ENCODE measurements around the gene ANKK1.

GRCh38 chr11:113373981-113374560 lies 13.5 kb upstream of the ANKK1 start:
- TF ChIP-seq CTCF (IDR thresholded peaks at IDR 0.05) (no peak), EP300 (IDR thresholded peaks at IDR 0.05) (no peak), POLR2A (IDR thresholded peaks at IDR 0.05) (no peak)
